Measurements from ENCODE around the gene UPK1A. TPM values are rescaled to one million over a fixed set of nuclear protein-coding genes. Genes with fewer than 3 reads are reported as not detected.

The UPK1A gene
- total RNA-seq, 4 donors from 2014 or later, result not detected

- Histone ChIP-seq H3K4me1 (peaks cover 24 to 46% (median 38%) of the 10 kb centered on the region in 4 donors), H3K27me3 (no peaks in the 10 kb centered on the region), H3K36me3 (peaks cover 14 to 26% (median 25%) of the 10 kb centered on the region in 4 donors), H3K4me3 (peak overlapping the region; percentile 76 to 98 (median 88)), H3K27ac (replicated peaks in 1 of 4) (peak overlapping the region; percentile 83 to 94 (median 90)), H3K9me3 (no peaks in the 10 kb centered on the region)
- under 1% methylated on average over 38 of the region's 77 CpGs for WGBS
- intact Hi-C loops (cut with DNase I), result loop anchor here (1.0 to 5.0 kb wide), 3 partner anchors 14 to 170 kb away; partner anchors contain the start of gene TMEM147
- DNase-seq (ENCODE audit: extremely low spot score), result peak; percentile 97
- no peak for TF ChIP-seq POLR2A (IDR thresholded peaks at IDR 0.05; ENCODE audit: low read depth)
- TF ChIP-seq CTCF (IDR thresholded peaks at IDR 0.05), result peak; percentile 86 to 94 (median 90)
- TF ChIP-seq POLR2AphosphoS5 (IDR thresholded peaks at IDR 0.05), result peak; percentile 52 to 70
- no peak for TF ChIP-seq EP300 (IDR thresholded peaks at IDR 0.05)
Measured at GRCh38 chr19:35716801-35717664, 50.7 kb downstream of the UPK1A start.

GRCh38 chr19:35717665-35718344 is 51.5 kb downstream of the UPK1A start, which contains the start of gene KMT2B:
KMT2B (plus strand) TSS chr19:35718003; CDS start chr19:35718019, 16 bp downstream.
- H3K4me1 ChIP-seq, result peaks cover 24 to 51% (median 40%) of the 10 kb centered on the region in 4 donors
- 0% methylated on average over 6 of the region's 109 CpGs for WGBS
- peaks cover 21 to 33% (median 33%) of the 10 kb centered on the region in 4 donors for H3K36me3 ChIP-seq
- peak within 1 kb of the TSS; percentile 87 to 94 (median 92) for H3K27ac ChIP-seq (replicated peaks in 1 of 4)
- TF ChIP-seq POLR2AphosphoS5 (IDR thresholded peaks at IDR 0.05), result peak; percentile 3 to 23
- no peak for TF ChIP-seq CTCF (IDR thresholded peaks at IDR 0.05)
- H3K9me3 ChIP-seq, result no peaks in the 10 kb centered on the region
- no peaks in the 10 kb centered on the region for H3K27me3 ChIP-seq
- H3K4me3 ChIP-seq, result peak within 1 kb of the TSS; percentile 76 to 98 (median 88)
- intact Hi-C loops (cut with DNase I), result loop anchor here (2.0 to 5.0 kb wide), 2 partner anchors 15 to 171 kb away; partner anchors contain the start of gene TMEM147
- no peak for DNase-seq (ENCODE audit: extremely low spot score)

- peaks cover 24 to 51% (median 40%) of the 10 kb centered on the region in 4 donors for H3K4me1 ChIP-seq
- H3K4me3 ChIP-seq, result peak overlapping the region; percentile 76 to 98 (median 88)
- H3K9me3 ChIP-seq, result no peaks in the 10 kb centered on the region
- TF ChIP-seq POLR2AphosphoS5 (IDR thresholded peaks at IDR 0.05) (no peak), EP300 (IDR thresholded peaks at IDR 0.05) (no peak), POLR2A (IDR thresholded peaks at IDR 0.05; ENCODE audit: low read depth) (no peak), CTCF (IDR thresholded peaks at IDR 0.05) (no peak)
- no peak for DNase-seq (ENCODE audit: extremely low spot score)
- H3K27me3 ChIP-seq, result no peaks in the 10 kb centered on the region
- intact Hi-C loops (cut with DNase I), result loop anchor here (5.0 kb wide), 1 partner anchor 171 kb away; the partner anchor contains the start of gene TMEM147
- WGBS, result 0% methylated on average over 10 of the region's 42 CpGs
- peak overlapping the region; percentile 87 to 94 (median 92) for H3K27ac ChIP-seq (replicated peaks in 1 of 4)
- H3K36me3 ChIP-seq, result peaks cover 28 to 40% (median 39%) of the 10 kb centered on the region in 4 donors
Measured at GRCh38 chr19:35718345-35719041, 52.2 kb downstream of the UPK1A start.

GRCh38 chr19:35719402-35720162 is 53.3 kb downstream of the UPK1A start:
- H3K4me1 ChIP-seq, result peaks cover 24 to 51% (median 40%) of the 10 kb centered on the region in 4 donors
- H3K27ac ChIP-seq (replicated peaks in 1 of 4), result peak overlapping the region; percentile 87 to 94 (median 92)
- no peak for DNase-seq (ENCODE audit: extremely low spot score)
- TF ChIP-seq EP300 (IDR thresholded peaks at IDR 0.05) (no peak), POLR2A (IDR thresholded peaks at IDR 0.05; ENCODE audit: low read depth) (no peak), CTCF (IDR thresholded peaks at IDR 0.05) (no peak), POLR2AphosphoS5 (IDR thresholded peaks at IDR 0.05) (no peak)
- 82% methylated on average over 27 of the region's 32 CpGs for WGBS
- H3K36me3 ChIP-seq, result peaks cover 37 to 51% (median 50%) of the 10 kb centered on the region in 4 donors
- intact Hi-C loops (cut with DNase I), result loop anchor here (5.0 kb wide), 1 partner anchor 172 kb away; the partner anchor contains the start of gene TMEM147
- peak overlapping the region in 3 of 4 donors; percentile 76 to 89 (median 86) for H3K4me3 ChIP-seq
- H3K9me3 ChIP-seq, result no peaks in the 10 kb centered on the region
- no peaks in the 10 kb centered on the region for H3K27me3 ChIP-seq

Data from esophagus muscularis mucosa (tissue), 4 donors.